Cardiac muscle cell (in vitro differentiated cells and primary cell): ENCODE measurements around the gene NLRC3. TPM values are rescaled to one million over a fixed set of nuclear protein-coding genes. Genes with fewer than 3 reads are reported as not detected.

Source experiments
- DNase-seq, 2 donors: peaks; one replicate each; pipeline versions ENCODE4 v3.0.0 to v3.0.0-alpha.2; 2010 to 2017; ENCODE audit warnings: low read depth in 1 of 2, low spot score in 1 of 2
- H3K27ac ChIP-seq: fragments of 200-600 bp; sonication (generic); 2 replicates; pipeline ENCODE4 v1.5.1; 2016
- H3K27me3 ChIP-seq: fragments of 200-600 bp; sonication (generic); 2 replicates; pipeline ENCODE4 v1.6.0; 2016; ENCODE audit warnings: control low read depth
- H3K36me3 ChIP-seq: fragments of 200-600 bp; sonication (generic); 2 replicates; pipeline ENCODE4 v1.5.1; 2016; ENCODE audit warnings: control low read depth
- H3K4me1 ChIP-seq: fragments of 200-600 bp; sonication (generic); 2 replicates; pipeline ENCODE4 v1.8.1; 2017; ENCODE audit warnings: low read depth, mild to moderate bottlenecking, mixed run types
- H3K4me3 ChIP-seq: fragments of 200-600 bp; sonication (generic); 2 replicates; pipeline ENCODE4 v1.5.1; 2016; ENCODE audit warnings: mild to moderate bottlenecking
- H3K9me3 ChIP-seq: fragments of 200-600 bp; sonication (generic); 2 replicates; pipeline ENCODE4 v1.5.1; 2017; ENCODE audit warnings: low read depth, mild to moderate bottlenecking, control low read depth
- polyA plus RNA-seq: library from polyadenylated mRNA; unstranded; fragments of >200 nt; fragmentation: Nextera tagmentation; extraction: Ambion mirVana; gene quantifications from 2 replicates; pipeline ENCODE4 v1.2.1, GENCODE V29; 2016
- total RNA-seq: library from RNA; depleted of rRNA; stranded (reverse); fragments of >200 nt; gene quantifications from 2 replicates; pipeline ENCODE4 v1.2.3, GENCODE V29; 2016
- TF ChIP-seq, protein P1 (sequence below): IDR thresholded peaks from 2 replicates; pipeline ENCODE4 v1.5.1; 2012; ENCODE audit warnings: low read depth, mild to moderate bottlenecking, low read length

NLRC3 gene
- total and polyA plus RNA-seq, 2 experiments from 2014 or later: 0.09 to 0.61 TPM

- H3K4me1 ChIP-seq: no peaks in the 10 kb centered on the region
- H3K9me3 ChIP-seq: no peaks in the 10 kb centered on the region
- DNase-seq: no peak
- TF ChIP-seq, protein P1, sequence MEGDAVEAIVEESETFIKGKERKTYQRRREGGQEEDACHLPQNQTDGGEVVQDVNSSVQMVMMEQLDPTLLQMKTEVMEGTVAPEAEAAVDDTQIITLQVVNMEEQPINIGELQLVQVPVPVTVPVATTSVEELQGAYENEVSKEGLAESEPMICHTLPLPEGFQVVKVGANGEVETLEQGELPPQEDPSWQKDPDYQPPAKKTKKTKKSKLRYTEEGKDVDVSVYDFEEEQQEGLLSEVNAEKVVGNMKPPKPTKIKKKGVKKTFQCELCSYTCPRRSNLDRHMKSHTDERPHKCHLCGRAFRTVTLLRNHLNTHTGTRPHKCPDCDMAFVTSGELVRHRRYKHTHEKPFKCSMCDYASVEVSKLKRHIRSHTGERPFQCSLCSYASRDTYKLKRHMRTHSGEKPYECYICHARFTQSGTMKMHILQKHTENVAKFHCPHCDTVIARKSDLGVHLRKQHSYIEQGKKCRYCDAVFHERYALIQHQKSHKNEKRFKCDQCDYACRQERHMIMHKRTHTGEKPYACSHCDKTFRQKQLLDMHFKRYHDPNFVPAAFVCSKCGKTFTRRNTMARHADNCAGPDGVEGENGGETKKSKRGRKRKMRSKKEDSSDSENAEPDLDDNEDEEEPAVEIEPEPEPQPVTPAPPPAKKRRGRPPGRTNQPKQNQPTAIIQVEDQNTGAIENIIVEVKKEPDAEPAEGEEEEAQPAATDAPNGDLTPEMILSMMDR: no peak
- H3K27me3 ChIP-seq: no peaks in the 10 kb centered on the region
- no peak overlapping the region for H3K27ac ChIP-seq
- H3K36me3 ChIP-seq: no peaks in the 10 kb centered on the region
- H3K4me3 ChIP-seq: no peak overlapping the region
These were observed 5.3 kb upstream of the NLRC3 start for GRCh38 chr16:3582276-3583165.

- no peak overlapping the region for H3K4me3 ChIP-seq
These were observed 4.2 kb upstream of the NLRC3 start for GRCh38 chr16:3581392-3581791.

DNA sequence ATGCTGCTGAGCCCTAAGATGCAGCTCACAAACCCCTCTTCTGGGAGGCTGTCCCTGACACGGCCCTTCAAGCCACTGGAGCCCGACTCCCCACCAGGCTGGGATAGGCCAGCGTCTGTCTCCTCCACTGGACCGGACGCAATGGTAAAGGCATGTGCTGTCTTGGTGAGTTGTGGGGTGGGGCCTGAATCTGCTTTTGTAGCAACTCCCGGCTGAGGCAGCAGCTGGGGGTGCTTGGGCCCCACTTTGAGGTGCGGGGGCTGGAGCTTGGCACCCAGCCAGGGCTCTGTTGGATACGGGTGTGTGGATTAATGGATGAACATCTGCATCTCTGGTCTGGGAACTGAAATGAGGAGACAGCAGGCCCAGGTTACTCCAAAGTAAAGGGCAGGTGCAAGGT, 3.5 kb upstream of the NLRC3 start:
- Histone ChIP-seq H3K27ac (no peak overlapping the region), H3K4me3 (no peak overlapping the region), H3K9me3 (no peaks in the 10 kb centered on the region), H3K36me3 (no peaks in the 10 kb centered on the region), H3K27me3 (no peaks in the 10 kb centered on the region), H3K4me1 (no peaks in the 10 kb centered on the region)
- DNase-seq: no peak
- TF ChIP-seq, protein P1: no peak

More at GRCh38 chr16:3581392-3581791, 4.2 kb upstream of the NLRC3 start:
- Histone ChIP-seq H3K9me3 (no peaks in the 10 kb centered on the region), H3K4me1 (no peaks in the 10 kb centered on the region), H3K27ac (no peak overlapping the region), H3K36me3 (no peaks in the 10 kb centered on the region), H3K27me3 (no peaks in the 10 kb centered on the region)
- TF ChIP-seq, protein P1: no peak
- DNase-seq: no peak

GRCh38 chr16:3580251-3580651, 3.0 kb upstream of the NLRC3 start:
- DNase-seq: no peak
- Histone ChIP-seq H3K9me3 (no peaks in the 10 kb centered on the region), H3K4me3 (no peak overlapping the region), H3K36me3 (no peaks in the 10 kb centered on the region), H3K27me3 (no peaks in the 10 kb centered on the region), H3K4me1 (no peaks in the 10 kb centered on the region), H3K27ac (no peak overlapping the region)
- TF ChIP-seq, protein P1: no peak

- no peak for DNase-seq
- no peaks in the 10 kb centered on the region for H3K9me3 ChIP-seq
- no peaks in the 10 kb centered on the region for H3K4me1 ChIP-seq
- no peaks in the 10 kb centered on the region for H3K36me3 ChIP-seq
- no peaks in the 10 kb centered on the region for H3K27me3 ChIP-seq
- H3K4me3 ChIP-seq: no peak overlapping the region
- H3K27ac ChIP-seq: no peak overlapping the region
- TF ChIP-seq, protein P1: no peak
These were observed 2.6 kb upstream of the NLRC3 start for GRCh38 chr16:3579776-3580175.
